HL-60 (cell line): ENCODE measurements around the gene CALHM2.
A peak's percentile ranks its signal among the peaks of the same experiment; 100 is the strongest.

ENCODE experiments used
- DNase-seq, 2 experiments: peaks; one replicate each; pipeline ENCODE4 v3.0.0-alpha.2; 2010 to 2020; ENCODE audit warnings: low read depth in 1 of 2, low spot score in 1 of 2
- H3K27ac ChIP-seq: fragments of 250-450 bp; sonication (Bioruptor Pico); replicated peaks from 2 replicates; pipeline ENCODE4 v1.5.1; 2020; ENCODE audit warnings: mild to moderate bottlenecking, moderate library complexity
- H3K27me3 ChIP-seq: fragments of 250-450 bp; sonication (Bioruptor Pico); 2 replicates; pipeline ENCODE4 v1.5.1; 2021; ENCODE audit warnings: mild to moderate bottlenecking, moderate library complexity; ENCODE audit not compliant: insufficient read depth, poor library complexity, severe bottlenecking
- H3K4me3 ChIP-seq: replicated peaks from 2 replicates; pipeline ENCODE4 v1.5.1; 2011; ENCODE audit warnings: mild to moderate bottlenecking, control low read depth, low read length; ENCODE audit not compliant: insufficient read depth
- CTCF ChIP-seq: IDR thresholded peaks from one replicate; pipeline ENCODE4 v1.5.1; 2011; ENCODE audit warnings: low read length, control low read depth, inconsistent platforms; ENCODE audit not compliant: insufficient read depth
- GABPA ChIP-seq: IDR thresholded peaks from 2 replicates; pipeline ENCODE4 v1.6.1; 2012; ENCODE audit warnings: low read depth
- POLR2AphosphoS5 ChIP-seq: IDR thresholded peaks from 2 replicates; pipeline ENCODE4 v1.6.1; 2012; ENCODE audit warnings: low read depth
- REST ChIP-seq: IDR thresholded peaks from 2 replicates; pipeline ENCODE4 v1.6.1; 2012; ENCODE audit warnings: low read depth; ENCODE audit not compliant: insufficient replicate concordance
- SPI1 ChIP-seq: IDR thresholded peaks from 2 replicates; pipeline ENCODE4 v1.6.1; 2012; ENCODE audit warnings: low read depth, mild to moderate bottlenecking, borderline replicate concordance

Gene CALHM2

GRCh38 chr10:103481974-103482531 lies 29.9 kb upstream of the CALHM2 start:
- peak; percentile 51 to 72 for DNase-seq
- TF ChIP-seq REST: no peak
- TF ChIP-seq SPI1: peak; percentile 75; the same call in 1 of the 2 replicates
- TF ChIP-seq CTCF: peak; percentile 77
- TF ChIP-seq GABPA: no peak
- Histone ChIP-seq H3K4me3 (no peak overlapping the region), H3K27me3 (no peaks in the 10 kb centered on the region), H3K27ac (no peak overlapping the region)

GRCh38 chr10:103480521-103480920 lies 28.4 kb upstream of the CALHM2 start:
- H3K27ac ChIP-seq: no peak overlapping the region
- TF ChIP-seq POLR2AphosphoS5 (no peak), CTCF (no peak), REST (no peak), SPI1 (no peak), GABPA (no peak)
- no peaks in the 10 kb centered on the region for H3K27me3 ChIP-seq
- no peak for DNase-seq
- H3K4me3 ChIP-seq: no peak overlapping the region

- no peak for DNase-seq
- TF ChIP-seq REST (no peak), CTCF (no peak), POLR2AphosphoS5 (no peak), GABPA (no peak), SPI1 (no peak)
- no peak within 1 kb of the TSS for H3K4me3 ChIP-seq
- no peaks in the 10 kb centered on the region for H3K27me3 ChIP-seq
- H3K27ac ChIP-seq: no peak within 1 kb of the TSS
These were observed 27.0 kb upstream of the CALHM2 start, which contains the start of gene CALHM3 for GRCh38 chr10:103479135-103479534. CALHM3 (minus strand) TSS chr10:103479240; CDS start chr10:103479032, 208 bp downstream.
